Loucy (cell line): ENCODE results near the gene HNRNPUL2.

ENCODE experiments used
- CTCF ChIP-seq: fragments of 200-600 bp; sonication (generic); conservative IDR thresholded peaks from 2 replicates; pipeline ENCODE4 v1.5.1; 2014; ENCODE audit warnings: mild to moderate bottlenecking, antibody characterized with exemption, low read length
- EZH2phosphoT487 ChIP-seq: fragments of 200-600 bp; IDR thresholded peaks from 2 replicates; pipeline ENCODE4 v1.6.1; 2018; ENCODE audit warnings: antibody characterized with exemption, mild to moderate bottlenecking, moderate library complexity, borderline replicate concordance

- TF ChIP-seq CTCF (no peak), EZH2phosphoT487 (no peak)
Observed at GRCh38 chr11:62706850-62707247, 20.4 kb downstream of the HNRNPUL2 start.
